GM19099 (cell line): ENCODE measurements around the gene RNF148.

Experiments used
- POLR2A ChIP-seq: IDR thresholded peaks from 3 replicates; pipeline ENCODE4 v1.6.1; 2011; ENCODE audit warnings: low read depth; ENCODE audit not compliant: insufficient read length; ENCODE audit errors: extremely low read depth

Gene RNF148

GRCh38 chr7:122676466-122676865, 26.3 kb downstream of the RNF148 start:
- no peak for TF ChIP-seq POLR2A

- TF ChIP-seq POLR2A, result no peak
Measured at GRCh38 chr7:122675621-122676020, 27.1 kb downstream of the RNF148 start.

- no peak for TF ChIP-seq POLR2A
Measured at GRCh38 chr7:122675011-122675410, 27.7 kb downstream of the RNF148 start.

- no peak for TF ChIP-seq POLR2A
Measured at GRCh38 chr7:122674502-122674901, 28.2 kb downstream of the RNF148 start.

- TF ChIP-seq POLR2A, result no peak
Measured at GRCh38 chr7:122673951-122674350, 28.8 kb downstream of the RNF148 start.

- TF ChIP-seq POLR2A, result no peak
Measured at GRCh38 chr7:122672536-122672935, 30.2 kb downstream of the RNF148 start.

GRCh38 chr7:122663733-122664132, 39.0 kb downstream of the RNF148 start:
- no peak for TF ChIP-seq POLR2A

GRCh38 chr7:122658856-122659255, 43.9 kb downstream of the RNF148 start:
- no peak for TF ChIP-seq POLR2A

- TF ChIP-seq POLR2A, result no peak
Measured at GRCh38 chr7:122653685-122654084, 49.0 kb downstream of the RNF148 start.

- TF ChIP-seq POLR2A, result no peak
Measured at GRCh38 chr7:122652876-122653275, 49.8 kb downstream of the RNF148 start.
